NCI-H526 treated with DMSO at 0.1 percent for 48 hours (cell line): ENCODE measurements around the gene LEPR.
"Not testable (repeated sequence)": the region's sequence is repeated elsewhere in the genome, so short reads cannot be mapped to it uniquely, and the experiment has no call there.

Experiments
- DNase-seq: peaks from one replicate; lab custom pipeline; 2025; lab: John Stamatoyannopoulos, UW

Gene LEPR, protein sequence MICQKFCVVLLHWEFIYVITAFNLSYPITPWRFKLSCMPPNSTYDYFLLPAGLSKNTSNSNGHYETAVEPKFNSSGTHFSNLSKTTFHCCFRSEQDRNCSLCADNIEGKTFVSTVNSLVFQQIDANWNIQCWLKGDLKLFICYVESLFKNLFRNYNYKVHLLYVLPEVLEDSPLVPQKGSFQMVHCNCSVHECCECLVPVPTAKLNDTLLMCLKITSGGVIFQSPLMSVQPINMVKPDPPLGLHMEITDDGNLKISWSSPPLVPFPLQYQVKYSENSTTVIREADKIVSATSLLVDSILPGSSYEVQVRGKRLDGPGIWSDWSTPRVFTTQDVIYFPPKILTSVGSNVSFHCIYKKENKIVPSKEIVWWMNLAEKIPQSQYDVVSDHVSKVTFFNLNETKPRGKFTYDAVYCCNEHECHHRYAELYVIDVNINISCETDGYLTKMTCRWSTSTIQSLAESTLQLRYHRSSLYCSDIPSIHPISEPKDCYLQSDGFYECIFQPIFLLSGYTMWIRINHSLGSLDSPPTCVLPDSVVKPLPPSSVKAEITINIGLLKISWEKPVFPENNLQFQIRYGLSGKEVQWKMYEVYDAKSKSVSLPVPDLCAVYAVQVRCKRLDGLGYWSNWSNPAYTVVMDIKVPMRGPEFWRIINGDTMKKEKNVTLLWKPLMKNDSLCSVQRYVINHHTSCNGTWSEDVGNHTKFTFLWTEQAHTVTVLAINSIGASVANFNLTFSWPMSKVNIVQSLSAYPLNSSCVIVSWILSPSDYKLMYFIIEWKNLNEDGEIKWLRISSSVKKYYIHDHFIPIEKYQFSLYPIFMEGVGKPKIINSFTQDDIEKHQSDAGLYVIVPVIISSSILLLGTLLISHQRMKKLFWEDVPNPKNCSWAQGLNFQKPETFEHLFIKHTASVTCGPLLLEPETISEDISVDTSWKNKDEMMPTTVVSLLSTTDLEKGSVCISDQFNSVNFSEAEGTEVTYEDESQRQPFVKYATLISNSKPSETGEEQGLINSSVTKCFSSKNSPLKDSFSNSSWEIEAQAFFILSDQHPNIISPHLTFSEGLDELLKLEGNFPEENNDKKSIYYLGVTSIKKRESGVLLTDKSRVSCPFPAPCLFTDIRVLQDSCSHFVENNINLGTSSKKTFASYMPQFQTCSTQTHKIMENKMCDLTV

DNA sequence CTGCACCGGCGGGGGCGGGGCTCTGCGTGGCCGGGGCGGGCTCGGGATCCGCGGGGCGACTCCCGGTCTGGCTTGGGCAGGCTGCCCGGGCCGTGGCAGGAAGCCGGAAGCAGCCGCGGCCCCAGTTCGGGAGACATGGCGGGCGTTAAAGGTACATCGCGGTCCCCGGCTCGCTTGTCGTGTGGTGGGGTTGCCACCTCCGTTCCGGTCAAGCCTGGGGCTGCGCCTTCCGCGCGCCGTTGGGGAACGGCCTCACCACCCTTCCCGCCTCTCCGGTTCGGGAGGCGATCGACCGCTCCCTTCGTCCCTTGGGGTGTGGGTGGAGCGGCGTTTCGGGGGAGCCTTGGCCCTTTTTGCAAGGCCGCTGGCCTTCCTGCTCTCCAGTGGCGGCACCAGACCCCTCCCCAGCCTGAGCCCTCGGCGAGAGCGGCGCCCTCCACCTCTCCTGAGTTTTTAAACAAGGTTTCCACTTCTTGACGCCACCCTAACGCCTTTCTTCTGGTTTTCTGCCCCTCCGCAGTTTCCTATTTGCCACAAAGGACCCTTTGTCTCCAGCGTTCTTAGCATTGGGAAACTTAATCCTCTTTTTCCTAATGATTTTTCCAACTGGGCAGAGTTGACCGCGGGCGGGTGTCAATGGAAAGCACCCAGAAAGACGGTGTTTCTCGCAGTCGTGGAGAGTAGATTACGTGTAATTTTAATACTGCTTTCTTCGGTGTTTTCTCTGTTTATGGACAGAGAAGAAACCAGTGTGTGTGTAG lies at the start of gene LEPR, which contains the start of gene LEPROT:
Gene LEPR (plus strand): TSS at position 79 of the 761 bp plus-strand sequence. CDS start 144,898 bp downstream, outside the sequence.
Gene LEPROT (plus strand): TSS at position 79 of the 761 bp plus-strand sequence. CDS start 57 bp downstream, at position 136.
- DNase-seq: peak; percentile 71

DNA sequence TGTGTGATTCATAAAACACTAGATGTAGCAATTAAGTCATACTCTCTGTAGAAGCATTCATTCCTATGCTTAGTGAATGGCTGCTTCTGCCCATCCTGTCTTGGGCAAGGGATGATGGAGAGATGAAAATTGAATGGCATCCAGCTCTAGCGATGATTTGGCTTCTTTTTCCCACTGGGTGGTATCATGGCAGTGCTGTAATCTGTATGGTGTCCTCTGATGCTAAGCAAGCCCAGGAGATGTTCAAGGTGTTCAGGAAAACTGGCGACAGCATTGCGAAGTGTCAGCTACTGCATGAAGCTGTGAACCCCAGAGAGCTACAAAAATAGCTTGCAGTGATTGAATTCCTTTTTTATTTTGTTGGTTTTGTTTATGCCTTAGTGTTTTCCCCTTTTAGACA lies 48.9 kb upstream of the LEPR start:
- DNase-seq: no peak

DNA sequence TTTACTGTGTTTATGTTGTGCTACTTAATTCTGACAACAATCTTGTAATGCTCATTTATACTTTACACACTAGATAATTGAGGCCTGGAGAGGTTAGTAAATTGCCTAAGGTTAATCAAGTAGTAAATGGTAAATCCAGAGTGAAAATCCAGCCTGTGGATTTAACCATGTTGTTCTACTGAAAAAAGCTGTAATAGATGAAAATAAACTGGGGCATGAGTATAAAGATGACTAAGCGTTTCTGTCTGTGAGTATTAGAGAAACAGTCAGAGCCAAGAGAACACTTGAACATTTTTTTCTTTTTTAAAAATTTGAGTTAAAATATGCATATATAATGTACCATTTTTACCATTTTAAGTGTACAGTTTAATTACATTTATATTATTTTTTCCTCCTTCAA lies 47.9 kb upstream of the LEPR start:
- DNase-seq: no peak

DNA sequence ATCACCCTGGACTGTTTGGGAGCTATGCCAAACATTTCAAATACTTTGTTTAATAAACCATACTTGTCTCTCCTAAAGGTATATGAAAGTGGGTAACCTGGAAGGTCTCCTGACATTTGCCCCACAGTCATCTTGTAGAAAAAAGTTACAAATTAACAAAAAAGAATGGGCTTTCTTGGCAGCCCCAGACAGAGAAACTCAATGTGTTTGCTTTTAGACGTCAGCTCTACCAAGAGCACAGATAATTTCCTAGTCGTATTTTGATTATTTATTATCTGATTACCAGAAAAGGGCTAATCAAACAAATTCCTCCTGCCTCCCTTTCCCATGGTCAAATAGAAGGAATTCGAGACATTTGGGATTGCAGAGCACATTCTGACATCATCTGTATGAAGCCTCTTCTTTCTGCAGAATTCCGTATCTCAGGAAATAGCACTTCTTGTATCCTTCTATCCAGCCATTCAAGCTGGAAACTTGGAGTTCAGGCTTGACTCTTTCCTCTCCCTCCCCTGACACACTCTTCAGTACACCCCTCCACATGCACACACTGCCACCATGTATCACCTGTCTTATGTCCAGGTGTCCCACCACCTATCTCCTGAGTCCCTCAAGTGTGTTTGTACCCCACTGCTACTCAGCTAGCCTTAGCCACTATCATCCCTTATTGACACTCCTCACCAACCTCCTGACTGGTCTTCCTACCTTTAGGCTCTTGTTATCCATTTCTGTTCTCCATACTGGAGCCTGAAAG lies 42.8 kb upstream of the LEPR start:
- DNase-seq: no peak

DNA sequence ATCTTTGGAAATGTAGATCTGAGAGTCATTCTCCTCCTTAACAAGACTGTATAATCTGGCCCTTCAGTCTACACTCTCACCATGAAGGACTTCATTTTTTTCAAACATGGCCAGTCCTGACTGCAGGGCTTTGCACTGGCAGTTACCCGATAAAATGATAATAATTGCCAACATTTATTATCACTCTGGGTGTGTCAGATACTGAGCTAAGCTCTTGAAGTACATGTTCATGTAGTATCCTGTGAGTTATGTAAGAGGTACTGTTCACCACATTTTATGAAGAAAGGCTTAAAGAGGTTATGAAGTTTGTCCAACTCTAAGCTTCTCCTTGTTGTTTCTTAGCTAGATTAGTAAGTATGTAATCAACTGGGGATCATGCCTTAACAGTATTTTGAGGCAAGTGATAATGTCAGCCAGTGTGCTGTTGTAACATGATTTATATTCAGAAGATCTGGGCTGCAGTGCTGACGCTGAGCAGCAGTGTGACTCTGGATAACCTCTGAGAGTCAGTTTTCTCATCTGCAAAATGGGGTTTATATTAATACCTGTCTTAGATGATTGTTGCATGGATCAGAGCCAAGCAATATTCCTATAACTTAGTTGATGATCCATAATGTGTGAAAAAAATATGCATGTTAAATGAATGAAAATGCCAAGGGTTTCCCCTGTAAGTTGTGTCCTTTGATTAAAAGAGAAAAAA lies 42.1 kb upstream of the LEPR start:
- DNase-seq: no peak

DNA sequence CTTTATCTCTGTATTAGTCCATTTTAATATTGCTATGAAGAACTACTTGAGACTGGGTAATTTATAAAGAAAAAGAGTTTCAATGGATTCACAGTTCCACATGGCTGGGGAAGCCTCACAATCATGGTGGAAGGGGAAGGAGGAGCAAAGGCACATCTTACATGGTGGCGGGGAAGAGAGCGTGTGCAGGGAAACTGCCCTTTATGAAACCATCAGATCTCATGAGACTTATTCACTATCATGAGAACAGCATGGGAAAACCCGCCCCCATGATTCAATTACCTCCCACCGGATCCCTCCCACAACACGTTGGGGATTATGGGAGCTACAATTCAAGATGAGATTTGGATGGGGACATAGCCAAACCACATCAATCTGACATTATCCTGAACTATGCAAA lies 36.0 kb upstream of the LEPR start:
- DNase-seq: not testable (repeated sequence)

DNA sequence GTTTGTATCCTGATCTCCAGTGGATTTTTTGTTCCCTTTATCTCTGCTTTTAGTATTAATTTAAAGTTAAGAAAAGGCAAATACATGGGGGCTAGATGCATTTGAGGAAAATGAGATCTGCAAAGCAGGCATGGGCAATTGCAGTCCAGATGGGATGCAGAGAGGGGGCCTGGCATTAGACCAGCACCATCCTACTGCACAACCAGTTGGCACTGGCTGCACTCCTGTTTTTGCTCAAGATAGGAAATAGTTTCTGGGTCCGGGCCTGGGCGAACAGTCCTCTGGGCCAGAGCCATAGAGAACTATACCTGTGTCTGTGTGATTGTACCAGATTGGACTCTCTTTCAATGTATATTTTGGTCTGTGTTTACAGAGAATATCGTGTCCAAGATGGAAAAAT lies 34.0 kb upstream of the LEPR start:
- no peak for DNase-seq

DNA sequence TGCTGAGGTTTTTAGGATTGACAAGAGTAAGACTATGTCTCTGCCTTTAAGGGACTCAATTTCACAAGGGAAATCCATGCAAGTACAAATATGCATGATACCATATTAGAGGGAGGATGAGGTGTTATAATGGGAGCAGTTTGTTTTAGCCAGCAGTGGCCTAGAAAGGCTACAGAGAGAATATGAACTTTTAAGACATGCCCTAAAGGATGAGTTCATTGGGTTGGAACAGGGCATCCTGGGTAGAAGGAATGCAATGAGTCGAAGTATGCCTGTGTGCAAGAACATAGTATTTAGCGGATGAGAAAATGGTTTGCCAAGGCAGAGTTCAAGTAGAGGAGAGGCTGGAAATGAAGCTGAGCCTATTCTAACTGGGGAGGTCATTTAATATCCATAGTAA lies 32.6 kb upstream of the LEPR start:
- no peak for DNase-seq

DNA sequence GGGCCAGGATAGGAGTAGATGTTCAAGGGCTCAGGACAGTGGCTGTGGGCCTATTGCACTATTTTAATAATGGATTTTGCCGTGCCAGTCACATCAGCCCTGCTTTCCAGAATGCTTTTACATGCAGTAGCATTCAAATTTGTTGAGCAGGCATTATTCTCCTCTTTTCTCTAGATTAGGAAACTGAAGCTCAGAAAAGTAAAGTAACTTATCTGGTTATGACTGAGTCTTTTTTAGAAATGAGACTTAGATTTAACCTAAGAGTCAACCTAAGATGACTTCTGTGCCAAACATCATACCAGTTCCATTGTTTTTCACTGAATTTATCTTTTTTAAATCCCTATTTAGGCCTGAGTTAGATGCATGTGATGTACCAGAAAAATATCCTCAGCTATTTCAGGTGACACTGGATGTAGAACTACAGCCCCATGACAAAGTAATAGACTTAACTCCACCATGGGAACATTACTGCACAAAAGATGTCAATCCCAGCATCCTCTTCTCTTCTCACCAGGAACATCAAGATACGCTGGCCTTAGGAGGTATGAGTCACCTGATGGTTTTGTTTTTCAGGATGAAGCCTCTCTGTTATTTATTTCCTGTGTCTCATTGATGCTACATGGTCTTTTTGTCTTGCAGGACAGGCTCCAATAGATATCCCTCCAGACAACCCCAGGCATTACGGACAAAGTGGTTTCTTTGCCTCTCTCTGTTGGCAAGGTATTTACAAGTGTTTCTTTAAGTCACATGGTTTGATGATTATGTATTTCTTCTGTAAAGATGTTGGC lies 31.4 kb upstream of the LEPR start:
- no peak for DNase-seq

DNA sequence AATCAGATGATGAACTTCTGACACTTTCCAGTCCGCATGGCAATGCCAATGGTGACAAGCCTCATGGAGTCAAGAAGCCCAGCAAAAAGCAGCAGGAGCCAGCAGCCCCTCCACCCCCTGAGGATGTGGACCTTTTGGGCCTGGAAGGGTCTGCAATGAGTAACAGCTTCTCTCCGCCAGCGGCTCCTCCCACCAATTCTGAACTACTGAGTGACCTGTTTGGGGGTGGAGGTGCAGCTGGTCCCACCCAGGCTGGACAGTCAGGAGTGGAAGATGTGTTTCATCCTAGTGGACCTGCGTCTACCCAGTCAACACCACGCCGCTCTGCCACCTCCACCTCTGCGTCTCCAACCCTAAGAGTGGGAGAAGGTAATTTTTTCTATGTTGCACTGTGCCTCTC lies 28.0 kb upstream of the LEPR start:
- no peak for DNase-seq

DNA sequence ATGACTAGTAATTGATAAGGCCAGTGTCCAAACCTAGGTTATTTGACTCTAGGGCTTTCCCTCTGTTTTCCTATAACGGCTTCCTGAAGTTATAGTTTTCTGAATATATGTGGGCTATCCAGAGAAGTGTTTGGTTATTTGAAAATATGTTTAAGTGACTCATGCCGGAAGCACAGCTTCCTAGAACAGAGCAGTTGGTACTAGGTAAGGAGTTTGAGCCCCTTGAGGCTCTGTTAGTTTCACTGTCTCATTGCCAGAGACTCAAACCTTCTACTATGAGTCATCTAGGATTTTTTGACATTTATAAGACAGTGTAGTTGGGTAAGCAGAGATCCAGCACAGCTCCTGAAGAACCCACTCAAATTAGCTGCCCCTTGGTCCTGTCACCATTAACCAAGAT lies 27.1 kb upstream of the LEPR start:
- no peak for DNase-seq

DNA sequence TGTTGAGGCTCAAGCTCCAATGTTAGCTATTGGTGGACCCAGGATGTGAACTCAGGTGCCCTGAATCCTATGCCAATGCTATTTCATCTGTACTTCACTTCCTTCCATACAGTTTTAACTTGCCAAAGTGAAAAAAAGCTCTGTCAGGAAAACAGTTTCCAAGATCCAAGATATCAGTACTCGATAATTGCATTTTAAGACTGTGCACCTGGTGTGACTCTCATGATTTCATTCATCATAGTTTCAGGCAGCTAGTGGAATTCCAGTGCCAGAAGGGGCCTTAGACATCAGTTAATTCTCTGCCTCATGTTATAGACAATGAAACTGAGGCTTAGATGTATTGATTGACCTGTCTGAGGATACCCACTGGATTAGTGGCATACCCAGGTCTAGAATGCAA lies 26.5 kb upstream of the LEPR start:
- no peak for DNase-seq

DNA sequence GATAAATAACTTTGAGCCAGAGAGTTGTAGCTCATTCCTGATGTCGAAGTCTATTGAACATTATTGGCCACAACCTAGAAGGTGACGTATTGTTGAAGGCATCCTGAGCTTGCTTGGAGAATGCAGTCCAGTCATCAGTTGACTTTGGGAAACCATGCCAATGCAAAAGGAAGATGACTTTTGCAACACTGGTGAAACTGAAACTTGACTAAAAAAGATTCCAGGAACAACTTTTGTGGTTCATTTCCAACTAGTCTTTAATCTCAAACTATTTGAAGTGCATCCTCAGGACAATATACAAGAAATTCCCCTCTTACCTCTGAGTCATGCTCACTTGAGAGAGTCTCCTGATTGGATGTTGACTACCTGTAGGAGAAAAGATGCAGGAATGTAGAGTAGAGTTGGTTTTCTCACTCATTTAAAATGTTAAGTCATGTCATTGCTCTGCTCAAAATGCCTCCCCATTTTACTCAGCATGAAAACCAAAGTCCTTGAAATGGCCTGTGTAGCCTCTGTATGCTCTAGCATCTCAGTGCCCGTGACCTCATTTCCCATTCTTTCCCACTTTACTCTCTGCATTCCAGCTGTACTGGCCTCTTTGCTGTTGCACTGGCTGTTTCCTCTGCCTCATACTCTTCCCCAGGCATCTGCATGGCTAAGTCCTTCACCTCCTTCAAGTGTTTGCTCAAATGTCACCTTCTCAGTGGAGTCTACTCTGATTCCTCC lies 24.4 kb upstream of the LEPR start:
- no peak for DNase-seq

DNA sequence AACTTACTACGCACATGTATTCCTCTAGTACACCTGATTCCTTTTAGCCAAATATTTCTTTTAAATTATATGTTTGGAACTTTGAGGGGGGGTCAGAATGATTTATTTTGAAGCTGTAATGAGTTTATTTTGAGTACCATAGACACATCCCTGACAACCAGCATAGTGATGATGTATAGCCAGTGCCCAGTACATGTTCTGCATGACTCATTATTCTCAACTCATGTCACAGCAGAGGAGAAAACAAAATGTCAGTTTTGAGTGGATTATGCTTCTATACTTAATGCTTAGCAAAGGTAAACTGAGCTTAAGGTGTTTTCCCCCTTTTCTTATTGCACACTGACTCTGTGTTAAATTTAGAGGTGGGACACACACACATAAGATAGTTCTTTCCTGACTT lies 22.4 kb upstream of the LEPR start:
- DNase-seq: no peak

DNA sequence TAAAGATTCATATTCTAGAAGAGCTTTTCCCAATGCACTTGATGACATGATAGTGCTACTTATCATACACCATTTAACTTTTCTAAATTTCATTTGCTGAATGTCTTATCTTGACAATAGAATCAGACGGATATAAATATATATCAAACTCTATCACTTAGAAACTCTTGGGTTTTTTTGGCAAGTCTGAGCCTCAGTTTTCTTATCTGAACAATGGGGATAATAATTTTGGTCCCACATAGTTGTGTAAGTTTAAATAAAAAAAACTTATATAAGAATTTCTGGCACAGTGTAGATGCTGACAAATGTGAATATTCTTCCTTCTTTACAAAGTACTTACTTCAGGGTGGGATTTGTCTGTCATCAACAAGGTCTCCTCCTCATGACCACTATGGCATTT lies 21.5 kb upstream of the LEPR start:
- no peak for DNase-seq

DNA sequence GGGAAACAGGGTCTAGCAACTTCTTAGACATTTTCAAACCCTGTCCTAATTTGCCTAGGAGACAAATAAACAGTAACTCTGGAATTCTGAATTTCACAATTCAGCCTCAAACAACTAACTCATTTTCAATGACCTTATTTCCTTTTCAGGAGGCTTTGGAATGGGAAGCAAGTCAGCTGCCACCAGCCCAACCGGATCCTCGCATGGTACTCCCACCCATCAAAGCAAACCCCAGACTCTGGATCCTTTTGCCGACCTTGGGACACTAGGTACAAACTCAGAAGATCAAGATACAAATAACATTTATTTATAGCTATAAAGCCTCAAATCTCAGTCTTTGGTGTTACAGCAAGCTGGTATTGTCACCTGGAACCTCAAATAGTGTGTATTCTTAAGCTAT lies 18.9 kb upstream of the LEPR start:
- no peak for DNase-seq

DNA sequence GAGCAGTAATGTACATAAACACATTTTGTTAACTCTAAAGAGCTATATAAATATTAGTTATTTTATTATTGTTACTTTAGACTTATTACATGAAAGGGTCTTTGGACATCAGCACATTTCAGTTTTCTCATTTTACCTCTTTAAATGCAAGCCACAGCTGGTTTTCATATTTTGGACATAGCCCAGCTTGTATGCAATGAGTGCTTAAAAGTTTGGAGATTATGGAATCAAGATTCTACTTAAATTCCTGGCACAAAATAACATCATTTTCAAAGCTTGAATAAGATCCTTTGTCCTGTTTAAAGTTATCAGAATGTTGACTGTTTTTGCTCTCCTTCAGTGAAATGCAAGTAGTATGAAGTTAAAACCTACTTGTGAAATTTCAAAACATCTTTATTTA lies 15.5 kb upstream of the LEPR start:
- DNase-seq: no peak

DNA sequence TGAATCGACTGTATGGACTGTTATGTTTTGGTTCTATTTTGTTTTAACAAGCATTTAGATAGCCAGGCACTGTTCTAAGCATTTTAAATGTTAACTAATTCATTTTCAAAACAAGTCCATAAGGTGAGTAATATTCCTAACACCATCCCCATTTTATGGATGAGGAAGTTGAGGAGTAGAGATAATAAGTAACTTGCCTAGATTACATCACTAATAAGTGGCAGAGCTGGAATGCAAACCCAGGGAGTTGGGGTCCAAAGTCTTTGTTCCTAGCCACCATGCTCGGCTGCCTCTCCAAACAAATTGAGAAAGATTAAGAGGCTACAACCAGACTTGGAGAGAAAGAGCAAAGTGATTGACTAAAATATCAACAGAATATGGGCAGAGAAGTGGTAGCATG lies 12.6 kb upstream of the LEPR start:
- no peak for DNase-seq

DNA sequence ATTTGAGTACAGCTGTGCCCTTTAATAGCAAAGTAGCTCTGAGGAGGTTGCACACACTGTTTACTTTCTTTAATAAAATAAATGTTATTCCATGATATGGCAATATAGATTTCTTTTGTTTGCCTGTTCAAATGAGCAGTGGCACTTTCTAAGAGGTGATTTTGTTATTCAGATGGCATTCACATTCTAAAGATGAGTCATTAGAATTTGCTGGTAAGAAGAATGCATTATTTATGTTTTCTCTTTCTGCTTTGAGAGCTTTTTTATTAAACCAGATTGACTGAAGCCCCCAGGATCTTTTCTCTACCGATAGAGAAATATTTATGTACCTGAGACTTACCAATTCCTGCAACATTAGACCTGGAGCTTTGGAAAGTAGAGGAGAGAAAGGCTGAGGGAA lies 11.2 kb upstream of the LEPR start:
- no peak for DNase-seq
